MM.1S (cell line): Measurements from ENCODE around the gene MBD4.

ENCODE experiments used
- EZH2phosphoT487 ChIP-seq: fragments of 300-600 bp; sonication (generic); IDR thresholded peaks from 2 replicates; pipeline ENCODE4 v1.6.1; 2018; ENCODE audit warnings: antibody characterized with exemption, low read length
- TF ChIP-seq, protein P1 (sequence below): fragments of 300-600 bp; sonication (generic); IDR thresholded peaks from 2 replicates; pipeline ENCODE4 v1.5.1; 2016; ENCODE audit warnings: antibody characterized with exemption, low read length, mixed read lengths

DNA sequence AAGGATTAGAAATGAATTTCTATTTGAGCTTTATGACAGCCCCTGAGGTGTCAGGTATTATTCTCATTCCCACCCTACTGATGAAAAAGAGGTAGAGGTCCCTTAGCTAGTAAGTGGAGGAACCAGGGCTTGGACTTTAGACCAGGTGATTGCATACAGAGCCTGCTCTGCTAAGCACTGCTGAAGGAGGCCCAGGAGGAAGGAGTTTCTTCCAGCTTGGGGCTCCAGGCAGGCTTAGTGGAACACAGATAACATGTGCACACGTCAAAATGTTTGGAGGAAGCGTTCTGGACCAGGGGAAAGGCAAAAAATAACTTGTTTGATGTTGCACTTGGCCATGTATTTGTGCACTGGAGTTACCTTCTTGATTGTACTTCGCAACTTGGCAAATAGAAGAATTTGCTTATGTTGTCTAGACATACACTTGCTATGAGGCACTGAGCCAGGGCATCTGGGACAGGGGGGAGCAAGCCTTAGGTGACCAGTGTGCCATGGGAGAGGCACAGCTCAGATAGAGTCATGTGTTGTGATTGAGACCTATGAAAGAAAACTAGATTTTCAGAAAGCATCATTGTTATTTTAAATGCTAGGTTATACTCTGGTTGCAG is 22.7 kb upstream of the MBD4 start:
- no peak for TF ChIP-seq EZH2phosphoT487
- TF ChIP-seq, protein P1, sequence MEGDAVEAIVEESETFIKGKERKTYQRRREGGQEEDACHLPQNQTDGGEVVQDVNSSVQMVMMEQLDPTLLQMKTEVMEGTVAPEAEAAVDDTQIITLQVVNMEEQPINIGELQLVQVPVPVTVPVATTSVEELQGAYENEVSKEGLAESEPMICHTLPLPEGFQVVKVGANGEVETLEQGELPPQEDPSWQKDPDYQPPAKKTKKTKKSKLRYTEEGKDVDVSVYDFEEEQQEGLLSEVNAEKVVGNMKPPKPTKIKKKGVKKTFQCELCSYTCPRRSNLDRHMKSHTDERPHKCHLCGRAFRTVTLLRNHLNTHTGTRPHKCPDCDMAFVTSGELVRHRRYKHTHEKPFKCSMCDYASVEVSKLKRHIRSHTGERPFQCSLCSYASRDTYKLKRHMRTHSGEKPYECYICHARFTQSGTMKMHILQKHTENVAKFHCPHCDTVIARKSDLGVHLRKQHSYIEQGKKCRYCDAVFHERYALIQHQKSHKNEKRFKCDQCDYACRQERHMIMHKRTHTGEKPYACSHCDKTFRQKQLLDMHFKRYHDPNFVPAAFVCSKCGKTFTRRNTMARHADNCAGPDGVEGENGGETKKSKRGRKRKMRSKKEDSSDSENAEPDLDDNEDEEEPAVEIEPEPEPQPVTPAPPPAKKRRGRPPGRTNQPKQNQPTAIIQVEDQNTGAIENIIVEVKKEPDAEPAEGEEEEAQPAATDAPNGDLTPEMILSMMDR = no peak
